IPS-15b (cell line): Measurements from ENCODE around the gene RNF130.

Experiments
- H3K27me3 ChIP-seq: one replicate; pipeline ENCODE4 v1.6.1; 2013; ENCODE audit warnings: low read length; ENCODE audit not compliant: control insufficient read depth, insufficient read depth
- H3K36me3 ChIP-seq: one replicate; pipeline ENCODE4 v1.6.1; 2013; ENCODE audit warnings: low read length; ENCODE audit not compliant: control insufficient read depth, insufficient read depth
- H3K4me1 ChIP-seq: one replicate; pipeline ENCODE4 v1.6.1; 2013; ENCODE audit warnings: mild to moderate bottlenecking, low read length; ENCODE audit not compliant: control insufficient read depth, insufficient read depth
- H3K4me3 ChIP-seq: one replicate; pipeline ENCODE4 v1.5.1; 2013; ENCODE audit warnings: low read depth, low read length
- H3K9ac ChIP-seq: one replicate; pipeline ENCODE4 v1.6.1; 2013; ENCODE audit warnings: low read depth, mild to moderate bottlenecking, low read length
- H3K9me3 ChIP-seq: one replicate; pipeline ENCODE4 v1.6.1; 2013; ENCODE audit warnings: mild to moderate bottlenecking, low read length; ENCODE audit not compliant: control insufficient read depth, insufficient read depth

RNF130 gene

GRCh38 chr5:180045889-180046499 lies 25.6 kb downstream of the RNF130 start:
- Histone ChIP-seq H3K4me3 (no peak overlapping the region), H3K9ac (no peak overlapping the region), H3K4me1 (peaks cover 21% of the 10 kb centered on the region), H3K27me3 (no peaks in the 10 kb centered on the region), H3K36me3 (peaks cover 11% of the 10 kb centered on the region), H3K9me3 (peaks cover 5% of the 10 kb centered on the region)

- Histone ChIP-seq H3K9me3 (peaks cover 5% of the 10 kb centered on the region), H3K27me3 (no peaks in the 10 kb centered on the region), H3K4me3 (no peak overlapping the region), H3K4me1 (no peaks in the 10 kb centered on the region), H3K36me3 (peaks cover 11% of the 10 kb centered on the region), H3K9ac (no peak overlapping the region)
Measured at GRCh38 chr5:180043377-180043776, 28.2 kb downstream of the RNF130 start.

- no peak overlapping the region for H3K9ac ChIP-seq
- H3K4me3 ChIP-seq = no peak overlapping the region
- H3K4me1 ChIP-seq = no peaks in the 10 kb centered on the region
- peaks cover 4% of the 10 kb centered on the region for H3K9me3 ChIP-seq
- H3K27me3 ChIP-seq = no peaks in the 10 kb centered on the region
- H3K36me3 ChIP-seq = peaks cover 20% of the 10 kb centered on the region
Measured at GRCh38 chr5:180041301-180042274, 30.0 kb downstream of the RNF130 start.

GRCh38 chr5:180040287-180041214 lies 31.0 kb downstream of the RNF130 start:
- Histone ChIP-seq H3K9ac (no peak overlapping the region), H3K36me3 (peaks cover 10% of the 10 kb centered on the region), H3K4me3 (no peak overlapping the region), H3K27me3 (no peaks in the 10 kb centered on the region), H3K9me3 (no peaks in the 10 kb centered on the region), H3K4me1 (no peaks in the 10 kb centered on the region)

- H3K4me3 ChIP-seq = no peak overlapping the region
- H3K9ac ChIP-seq = no peak overlapping the region
- no peaks in the 10 kb centered on the region for H3K27me3 ChIP-seq
- no peaks in the 10 kb centered on the region for H3K4me1 ChIP-seq
- H3K36me3 ChIP-seq = peaks cover 10% of the 10 kb centered on the region
- H3K9me3 ChIP-seq = no peaks in the 10 kb centered on the region
Measured at GRCh38 chr5:180035206-180035931, 36.2 kb downstream of the RNF130 start.

GRCh38 chr5:180034564-180034963 lies 37.0 kb downstream of the RNF130 start:
- Histone ChIP-seq H3K4me1 (no peaks in the 10 kb centered on the region), H3K4me3 (no peak overlapping the region), H3K36me3 (peaks cover 10% of the 10 kb centered on the region), H3K9me3 (no peaks in the 10 kb centered on the region), H3K27me3 (no peaks in the 10 kb centered on the region), H3K9ac (no peak overlapping the region)

GRCh38 chr5:180027459-180028089 lies 44.0 kb downstream of the RNF130 start:
- no peak overlapping the region for H3K4me3 ChIP-seq
- peaks cover 2% of the 10 kb centered on the region for H3K36me3 ChIP-seq
- no peaks in the 10 kb centered on the region for H3K9me3 ChIP-seq
- no peaks in the 10 kb centered on the region for H3K27me3 ChIP-seq
- no peak overlapping the region for H3K9ac ChIP-seq
- H3K4me1 ChIP-seq = no peaks in the 10 kb centered on the region

GRCh38 chr5:180026734-180027458 lies 44.7 kb downstream of the RNF130 start:
- Histone ChIP-seq H3K36me3 (peaks cover 2% of the 10 kb centered on the region), H3K9me3 (no peaks in the 10 kb centered on the region), H3K4me3 (no peak overlapping the region), H3K9ac (no peak overlapping the region), H3K27me3 (no peaks in the 10 kb centered on the region), H3K4me1 (no peaks in the 10 kb centered on the region)

- H3K9me3 ChIP-seq = no peaks in the 10 kb centered on the region
- H3K36me3 ChIP-seq = peaks cover 2% of the 10 kb centered on the region
- no peaks in the 10 kb centered on the region for H3K4me1 ChIP-seq
- no peak overlapping the region for H3K9ac ChIP-seq
- H3K4me3 ChIP-seq = no peak overlapping the region
- H3K27me3 ChIP-seq = no peaks in the 10 kb centered on the region
Measured at GRCh38 chr5:180026320-180026719, 45.2 kb downstream of the RNF130 start.

- no peak overlapping the region for H3K4me3 ChIP-seq
- H3K27me3 ChIP-seq = no peaks in the 10 kb centered on the region
- H3K4me1 ChIP-seq = no peaks in the 10 kb centered on the region
- H3K36me3 ChIP-seq = peaks cover 9% of the 10 kb centered on the region
- H3K9me3 ChIP-seq = no peaks in the 10 kb centered on the region
- no peak overlapping the region for H3K9ac ChIP-seq
Measured at GRCh38 chr5:180021900-180022299, 49.7 kb downstream of the RNF130 start.
